ENCODE results near the gene MYO9A. TPM values are rescaled to one million over a fixed set of nuclear protein-coding genes. Genes with fewer than 3 reads are reported as not detected.

MYO9A gene
- total and polyA plus RNA-seq, 10 of the 15 experiments (the other 5 are each of a cell fraction or from before 2014, with no cell fraction given): 3.3 to 25.3 (median 12.2) TPM

GRCh38 chr15:71811036-71811736 lies 306.8 kb downstream of the MYO9A start:
- Histone ChIP-seq H3K9me3 (replicated peaks; ENCODE audit: control insufficient read depth, insufficient read depth, low read length) (no peaks in the 10 kb centered on the region), H3K79me2 (ENCODE audit: control insufficient read depth, insufficient read depth, low read length) (no peaks in the 10 kb centered on the region), H3K4me3 (no peak overlapping the region), H4K20me1 (ENCODE audit: control insufficient read depth, insufficient read depth) (no peaks in the 10 kb centered on the region), H2AFZ (ENCODE audit: control insufficient read depth, low read depth, low read length) (no peak overlapping the region), H3K4me2 (ENCODE audit: control insufficient read depth, insufficient read depth) (no peak overlapping the region), H3K27ac (ENCODE audit: control insufficient read depth, insufficient read depth) (no peak overlapping the region), H3K9ac (ENCODE audit: control insufficient read depth, insufficient read depth, low read length) (no peak overlapping the region), H3K27me3 (replicated peaks in 1 of 2; ENCODE audit: control insufficient read depth in 2 of 2, insufficient read depth in 2 of 2, low read length in 1 of 2) (no peaks in the 10 kb centered on the region; a peak in 1 of 4 replicates), H3K36me3 (ENCODE audit: control insufficient read depth in 2 of 2, insufficient read depth in 2 of 2, low read length in 1 of 2) (no peaks in the 10 kb centered on the region), H3K4me1 (ENCODE audit: control insufficient read depth, insufficient read depth, low read length) (no peaks in the 10 kb centered on the region)
- ChIA-PET CTCF (interaction anchor here (1.4 kb wide), 1 partner anchor 27 kb away, joined by 3 read pairs; no protein-coding TSS in a partner anchor), RAD21 (ENCODE audit: unreplicated experiment) (no interaction called here), SMC1A (ENCODE audit: uncharacterized antibody, unreplicated experiment) (no interaction called here), POLR2A (no interaction called here)
- no peak for TF ChIP-seq PAX5 (IDR thresholded peaks at IDR 0.05; ENCODE audit: borderline replicate concordance, low read depth, low read length)
- no peak for TF ChIP-seq MTA3 (IDR thresholded peaks at IDR 0.05; ENCODE audit: borderline replicate concordance, low read length)
- TF ChIP-seq ATF2 (IDR thresholded peaks at IDR 0.05; ENCODE audit: low read length): no peak
- TF ChIP-seq HCFC1 (IDR thresholded peaks at IDR 0.05; ENCODE audit: low read length): no peak
- no peak for TF ChIP-seq JUND (IDR thresholded peaks at IDR 0.05; ENCODE audit: low read depth, low read length)
- no peak for TF ChIP-seq REST (IDR thresholded peaks at IDR 0.05; ENCODE audit: low read depth, low read length)
- TF ChIP-seq SREBF1 (IDR thresholded peaks at IDR 0.05; ENCODE audit: low read length): no peak
- DNase-seq (ENCODE audit: low read depth, low spot score) (no peak), ATAC-seq (no peak), FAIRE-seq (no peak)
- BruUV-seq (replicated peaks): no TSS peak
- in situ Hi-C loops (cut with MboI): no loop called here
- 77% methylated on average over 15 of the region's 27 CpGs for WGBS (ENCODE audit: insufficient coverage, insufficient replicate concordance, low lambda C conversion rate, missing lambda C conversion rate)
- intact Hi-C loops (cut with micrococcal nuclease; ENCODE audit: unreplicated experiment): no loop called here

Data from GM12878 (cell line).